Measurements from ENCODE around the gene SPECC1.

DNA sequence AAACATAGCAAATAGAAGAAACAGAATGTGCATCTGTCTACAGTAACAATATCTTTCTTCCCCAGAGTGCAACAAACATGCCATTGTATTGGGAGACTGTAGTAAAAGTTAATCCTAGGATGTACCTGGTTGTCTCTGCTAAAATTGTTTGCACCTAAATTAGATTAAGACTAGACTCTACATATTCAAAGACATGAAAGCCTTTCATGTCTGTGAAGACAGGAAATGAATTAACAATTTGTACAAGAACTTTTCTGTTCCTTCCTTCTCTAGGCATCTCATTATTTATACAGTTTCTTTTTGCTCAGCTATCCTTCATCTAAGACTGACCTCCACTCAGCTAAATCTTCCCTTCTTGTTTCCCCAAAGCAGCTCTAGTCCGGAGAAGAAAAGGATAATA lies 237.5 kb downstream of the SPECC1 start:
- TF ChIP-seq CTCF (conservative IDR thresholded peaks at IDR 0.05; ENCODE audit: low read depth, low read length) (no peak), RAD21 (IDR thresholded peaks at IDR 0.05; ENCODE audit: low read length) (no peak), RCOR1 (IDR thresholded peaks at IDR 0.05; ENCODE audit: insufficient replicate concordance, low read length) (no peak), MXI1 (IDR thresholded peaks at IDR 0.05; ENCODE audit: borderline replicate concordance, low read depth, low read length) (no peak), POLR2A (IDR thresholded peaks at IDR 0.05; ENCODE audit: low read depth, low read length) (no peak), MAFK (IDR thresholded peaks at IDR 0.05; ENCODE audit: low read depth, low read length) (no peak), CEBPB (IDR thresholded peaks at IDR 0.05; ENCODE audit: low read depth, low read length) (no peak), RFX5 (IDR thresholded peaks at IDR 0.05; ENCODE audit: low read depth, low read length) (no peak)

Measured in IMR-90 (cell line).